RWPE2 (cell line): Measurements from ENCODE around the gene XIRP1.

Experiments
- ATAC-seq: fragments of 200-7000 bp; cut with Tn5 transposase; 3 replicates; pipeline ENCODE4 v1.9.1; 2021; ENCODE audit warnings: low read depth
- DNase-seq: peaks from one replicate; pipeline ENCODE4 v3.0.0-alpha.2; 2020; ENCODE audit warnings: low spot score
- H3K27ac ChIP-seq: fragments of 450-650 bp; 2 replicates; pipeline ENCODE4 v1.5.1; 2017; ENCODE audit warnings: mild to moderate bottlenecking; ENCODE audit not compliant: poor library complexity, severe bottlenecking
- H3K27me3 ChIP-seq: fragments of 250-450 bp; sonication (Bioruptor Pico); 2 replicates; pipeline ENCODE4 v1.5.1; 2021; ENCODE audit warnings: mild to moderate bottlenecking, moderate library complexity; ENCODE audit not compliant: insufficient read depth, poor library complexity, severe bottlenecking
- H3K36me3 ChIP-seq: fragments of 250-450 bp; sonication (Bioruptor Pico); 2 replicates; pipeline ENCODE4 v1.5.1; 2020; ENCODE audit warnings: low read depth, mild to moderate bottlenecking, moderate library complexity
- H3K4me1 ChIP-seq: fragments of 250-450 bp; sonication (Bioruptor Pico); 2 replicates; pipeline ENCODE4 v1.5.1; 2021; ENCODE audit warnings: mild to moderate bottlenecking, moderate library complexity; ENCODE audit not compliant: insufficient read depth, poor library complexity, severe bottlenecking
- H3K4me3 ChIP-seq: fragments of 250-450 bp; sonication (Bioruptor Pico); 2 replicates; pipeline ENCODE4 v1.5.1; 2021; ENCODE audit warnings: mild to moderate bottlenecking, moderate library complexity; ENCODE audit not compliant: severe bottlenecking
- H3K9me3 ChIP-seq: fragments of 250-450 bp; sonication (Bioruptor Pico); 2 replicates; pipeline ENCODE4 v1.5.1; 2021; ENCODE audit warnings: mild to moderate bottlenecking, moderate library complexity; ENCODE audit not compliant: severe bottlenecking
- CTCF ChIP-seq: fragments of 450-650 bp; IDR thresholded peaks from one replicate; pipeline ENCODE4 v1.5.1; 2017; ENCODE audit warnings: mild to moderate bottlenecking, moderate library complexity; ENCODE audit not compliant: poor library complexity, severe bottlenecking

XIRP1 gene

GRCh38 chr3:39148435-39149058, 43.8 kb downstream of the XIRP1 start:
- no peak overlapping the region for H3K4me3 ChIP-seq
- peaks cover 28% of the 10 kb centered on the region for H3K36me3 ChIP-seq
- ATAC-seq (no peak), DNase-seq (no peak)
- H3K27ac ChIP-seq = peak overlapping the region; percentile 98
- H3K9me3 ChIP-seq = no peaks in the 10 kb centered on the region
- peaks cover 61% of the 10 kb centered on the region for H3K4me1 ChIP-seq
- H3K27me3 ChIP-seq = no peaks in the 10 kb centered on the region
- TF ChIP-seq CTCF = no peak

- peaks cover 61% of the 10 kb centered on the region for H3K4me1 ChIP-seq
Measured at GRCh38 chr3:39147711-39148434, 44.5 kb downstream of the XIRP1 start.

GRCh38 chr3:39146611-39147591, 45.5 kb downstream of the XIRP1 start:
- TF ChIP-seq CTCF = no peak
- Histone ChIP-seq H3K4me1 (peaks cover 69% of the 10 kb centered on the region), H3K27me3 (no peaks in the 10 kb centered on the region), H3K9me3 (no peaks in the 10 kb centered on the region), H3K27ac (peak overlapping the region; percentile 98), H3K36me3 (peaks cover 44% of the 10 kb centered on the region), H3K4me3 (no peak overlapping the region)
- ATAC-seq (peak; percentile 64), DNase-seq (peak; percentile 95)

More at GRCh38 chr3:39147711-39148434, 44.5 kb downstream of the XIRP1 start:
- TF ChIP-seq CTCF = no peak
- DNase-seq (no peak), ATAC-seq (no peak)
- peak overlapping the region; percentile 98 for H3K27ac ChIP-seq
- H3K4me3 ChIP-seq = no peak overlapping the region
- H3K27me3 ChIP-seq = no peaks in the 10 kb centered on the region
- no peaks in the 10 kb centered on the region for H3K9me3 ChIP-seq
- H3K36me3 ChIP-seq = peaks cover 35% of the 10 kb centered on the region

- H3K4me3 ChIP-seq = no peak overlapping the region
- no peaks in the 10 kb centered on the region for H3K27me3 ChIP-seq
- H3K4me1 ChIP-seq = peaks cover 69% of the 10 kb centered on the region
- TF ChIP-seq CTCF = no peak
- peaks cover 46% of the 10 kb centered on the region for H3K36me3 ChIP-seq
- ATAC-seq = no peak
- DNase-seq = no peak
- H3K27ac ChIP-seq = peak overlapping the region; percentile 98
- H3K9me3 ChIP-seq = no peaks in the 10 kb centered on the region
Measured at GRCh38 chr3:39146083-39146501, 46.3 kb downstream of the XIRP1 start.
